Liver (tissue), 9 donors: ENCODE data around the gene TXLNA. TPM values are rescaled to one million over a fixed set of nuclear protein-coding genes. Genes with fewer than 3 reads are reported as not detected.
A peak's percentile ranks its signal among the peaks of the same experiment; 100 is the strongest.

Experiments
- DNase-seq: peaks from one replicate; pipeline ENCODE4 v3.0.0-alpha.2; 2017; ENCODE audit warnings: low spot score
- H3K27ac ChIP-seq, 2 donors: one replicate each; pipeline ENCODE4 v1.7.0; 2013; ENCODE audit warnings: inconsistent platforms in 2 of 2, low read length in 2 of 2, control low read depth in 1 of 2, low read depth in 1 of 2, mild to moderate bottlenecking in 1 of 2
- H3K27me3 ChIP-seq, 4 donors: one replicate each; pipeline versions ENCODE4 v1.6.1 to v1.7.0; 2013; ENCODE audit warnings: low read length in 3 of 4, inconsistent platforms in 1 of 4, mild to moderate bottlenecking in 1 of 4, moderate library complexity in 1 of 4; ENCODE audit not compliant: control insufficient read depth in 4 of 4, insufficient read depth in 4 of 4
- H3K36me3 ChIP-seq, 4 donors: one replicate each; pipeline versions ENCODE4 v1.6.1 to v1.7.0; 2013; ENCODE audit warnings: low read length in 3 of 4, mild to moderate bottlenecking in 3 of 4, low read depth in 1 of 4, moderate library complexity in 1 of 4; ENCODE audit not compliant: control insufficient read depth in 4 of 4, insufficient read depth in 3 of 4
- H3K4me1 ChIP-seq, 4 donors: one replicate each; pipeline versions ENCODE4 v1.6.1 to v1.7.0; 2013; ENCODE audit warnings: low read length in 3 of 4, mild to moderate bottlenecking in 3 of 4, moderate library complexity in 1 of 4; ENCODE audit not compliant: control insufficient read depth in 4 of 4, insufficient read depth in 4 of 4
- H3K4me3 ChIP-seq, 3 donors: one replicate each; pipeline versions ENCODE4 v1.6.1 to v1.7.0; 2013; ENCODE audit warnings: low read length in 3 of 3, control low read depth in 1 of 3, low read depth in 1 of 3, mild to moderate bottlenecking in 1 of 3
- H3K9ac ChIP-seq, 2 donors: one replicate each; pipeline ENCODE4 v1.7.0; 2013; ENCODE audit warnings: low read length in 2 of 2, mild to moderate bottlenecking in 2 of 2, moderate library complexity in 2 of 2, control low read depth in 1 of 2, low read depth in 1 of 2
- H3K9me3 ChIP-seq, 4 donors: one replicate each; pipeline versions ENCODE4 v1.6.1 to v1.7.0; 2013; ENCODE audit warnings: low read length in 3 of 4; ENCODE audit not compliant: control insufficient read depth in 4 of 4
- CTCF ChIP-seq: fragments of 150-350 bp; IDR thresholded peaks from 2 replicates; pipeline ENCODE4 v1.5.1; 2017; ENCODE audit warnings: improper control_type of control experiment, low read depth, low read length; ENCODE audit not compliant: missing input control
- EGR1 ChIP-seq, 2 donors: IDR thresholded peaks; 2 replicates each; pipeline ENCODE4 v1.6.1; 2016 to 2018; ENCODE audit warnings: antibody characterized with exemption in 2 of 2, low read depth in 2 of 2
- FOXA1 ChIP-seq: IDR thresholded peaks from 2 replicates; pipeline ENCODE4 v1.6.1; 2016; ENCODE audit warnings: antibody characterized with exemption
- FOXA2 ChIP-seq: IDR thresholded peaks from 2 replicates; pipeline ENCODE4 v1.6.1; 2016; ENCODE audit warnings: antibody characterized with exemption
- GABPA ChIP-seq, 2 donors: IDR thresholded peaks in 1 of 2; conservative IDR thresholded peaks in 1 of 2; 2 replicates each; pipeline ENCODE4 v1.6.1; 2016; ENCODE audit warnings: antibody characterized with exemption in 2 of 2, mild to moderate bottlenecking in 1 of 2, moderate library complexity in 1 of 2
- HNF4A ChIP-seq, 2 donors: conservative IDR thresholded peaks; 2 replicates each; pipeline ENCODE4 v1.6.1; 2016; ENCODE audit warnings: antibody characterized with exemption in 2 of 2, mild to moderate bottlenecking in 2 of 2
- JUND ChIP-seq, 2 donors: IDR thresholded peaks; 2 replicates each; pipeline ENCODE4 v1.6.1; 2016; ENCODE audit warnings: antibody characterized with exemption in 2 of 2
- MAX ChIP-seq: IDR thresholded peaks from 2 replicates; pipeline ENCODE4 v1.6.1; 2016; ENCODE audit warnings: antibody characterized with exemption
- NR2F2 ChIP-seq: IDR thresholded peaks from 2 replicates; pipeline ENCODE4 v1.6.1; 2016; ENCODE audit warnings: antibody characterized with exemption
- RAD21 ChIP-seq, 2 donors: IDR thresholded peaks; 2 replicates each; pipeline ENCODE4 v1.6.1; 2016; ENCODE audit warnings: antibody characterized with exemption in 2 of 2, mild to moderate bottlenecking in 2 of 2
- RXRA ChIP-seq, 2 donors: IDR thresholded peaks; 2 replicates each; pipeline ENCODE4 v1.6.1; 2017 to 2018; ENCODE audit warnings: antibody characterized with exemption in 2 of 2, mild to moderate bottlenecking in 1 of 2
- SP1 ChIP-seq: IDR thresholded peaks from 2 replicates; pipeline ENCODE4 v1.6.1; 2018; ENCODE audit warnings: antibody characterized with exemption, mild to moderate bottlenecking
- TAF1 ChIP-seq: conservative IDR thresholded peaks from 2 replicates; pipeline ENCODE4 v1.6.1; 2016; ENCODE audit warnings: antibody characterized with exemption, mild to moderate bottlenecking
- YY1 ChIP-seq: IDR thresholded peaks from 2 replicates; pipeline ENCODE4 v1.6.1; 2016; ENCODE audit warnings: antibody characterized with exemption, mild to moderate bottlenecking
- WGBS: extraction: QIAGEN DNeasy Blood & Tissue Kit; methylation state at CpG from one replicate; pipeline ENCODE4 v1.1.7; 2013; 5-methylcytosine and 5-hydroxymethylcytosine counted together
- polyA plus RNA-seq, 2 donors: library from polyadenylated mRNA; stranded (reverse) in 1 of 2; unstranded in 1 of 2; fragments of 200-250 nt in 1 of 2; fragments of >200 nt in 1 of 2; fragmentation: Nextera tagmentation in 1 of 2; extraction: Ambion mirVana in 1 of 2; gene quantifications; one replicate each; pipeline versions ENCODE4 v1.2.1 to v1.2.3, GENCODE V29; 2013 to 2015
- total RNA-seq, 2 donors: library from RNA; depleted of rRNA; stranded (reverse); fragments of >200 nt; gene quantifications; one replicate each; pipeline ENCODE4 v1.2.3, GENCODE V29; 2014
- TF ChIP-seq, protein P1 (sequence below): IDR thresholded peaks from 2 replicates; pipeline ENCODE4 v1.6.1; 2016; ENCODE audit warnings: antibody characterized with exemption
- TF ChIP-seq, protein P2 (sequence below): IDR thresholded peaks from 2 replicates; pipeline ENCODE4 v1.6.1; 2016; ENCODE audit warnings: antibody characterized with exemption
- donor health status: healthy.
- donor health status: healthy.
- donor health status: healthy.
- donor health status: healthy.
- donor health status: healthy.

The TXLNA gene
- total and polyA plus RNA-seq, 4 donors = 17.9 to 46.7 (median 28.9) TPM

DNA sequence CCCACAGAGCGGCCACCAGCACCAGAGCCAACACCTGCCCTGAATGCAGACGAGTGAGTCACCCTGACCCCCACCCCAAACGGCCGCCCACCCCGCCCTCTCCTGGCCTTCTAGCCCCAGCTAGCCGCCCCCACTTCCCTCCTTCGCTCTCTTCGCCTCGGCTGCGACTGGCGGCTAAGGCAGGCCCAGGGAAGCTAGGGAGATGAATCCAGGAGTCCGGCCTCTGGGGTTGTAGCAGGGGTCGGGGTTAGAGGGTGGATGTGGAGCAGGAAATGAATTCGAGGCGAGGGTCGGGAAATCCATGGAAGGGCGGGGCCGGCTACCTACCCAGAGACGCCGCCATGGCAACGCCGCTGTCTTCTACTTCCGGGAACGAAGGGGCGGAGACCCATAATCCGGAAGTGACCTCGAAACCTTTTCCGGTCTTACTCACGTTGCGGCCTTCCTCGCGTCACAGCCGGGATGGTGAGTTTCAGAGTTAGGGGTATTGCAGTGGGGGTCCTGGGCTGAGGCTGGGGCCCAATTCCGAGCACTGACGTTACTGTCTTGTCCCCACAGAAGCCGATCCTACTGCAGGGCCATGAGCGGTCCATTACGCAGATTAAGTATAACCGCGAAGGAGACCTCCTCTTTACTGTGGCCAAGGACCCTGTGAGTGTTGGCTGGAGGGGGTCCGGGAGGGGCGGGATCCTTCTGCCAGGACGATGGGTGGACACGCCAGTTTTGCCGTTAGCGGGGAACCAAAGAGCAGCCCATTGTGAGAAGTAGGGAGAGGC lies 42.7 kb downstream of the TXLNA start, which contains the start of the genes EIF3I and TMEM234 (continued):
- TF ChIP-seq SP1 (peak; percentile 40), RXRA (IDR thresholded peaks at IDR 0.05) (peak in 1 of 2 donors; percentile 33), TAF1 (no peak), EGR1 (IDR thresholded peaks at IDR 0.05; ENCODE audit: low read depth in 2 of 2) (peak; percentile 52 to 76), RAD21 (IDR thresholded peaks at IDR 0.05) (peak in 1 of 2 donors; percentile 13), MAX (peak; percentile 38), HNF4A (conservative IDR thresholded peaks at IDR 0.05) (no peak)
- TF ChIP-seq, protein P1, sequence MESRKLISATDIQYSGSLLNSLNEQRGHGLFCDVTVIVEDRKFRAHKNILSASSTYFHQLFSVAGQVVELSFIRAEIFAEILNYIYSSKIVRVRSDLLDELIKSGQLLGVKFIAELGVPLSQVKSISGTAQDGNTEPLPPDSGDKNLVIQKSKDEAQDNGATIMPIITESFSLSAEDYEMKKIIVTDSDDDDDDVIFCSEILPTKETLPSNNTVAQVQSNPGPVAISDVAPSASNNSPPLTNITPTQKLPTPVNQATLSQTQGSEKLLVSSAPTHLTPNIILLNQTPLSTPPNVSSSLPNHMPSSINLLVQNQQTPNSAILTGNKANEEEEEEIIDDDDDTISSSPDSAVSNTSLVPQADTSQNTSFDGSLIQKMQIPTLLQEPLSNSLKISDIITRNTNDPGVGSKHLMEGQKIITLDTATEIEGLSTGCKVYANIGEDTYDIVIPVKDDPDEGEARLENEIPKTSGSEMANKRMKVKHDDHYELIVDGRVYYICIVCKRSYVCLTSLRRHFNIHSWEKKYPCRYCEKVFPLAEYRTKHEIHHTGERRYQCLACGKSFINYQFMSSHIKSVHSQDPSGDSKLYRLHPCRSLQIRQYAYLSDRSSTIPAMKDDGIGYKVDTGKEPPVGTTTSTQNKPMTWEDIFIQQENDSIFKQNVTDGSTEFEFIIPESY = no peak

- no peaks in the 10 kb centered on the region for H3K9me3 ChIP-seq
- H3K27ac ChIP-seq = peak overlapping the region; percentile 56 to 77
- TF ChIP-seq JUND (IDR thresholded peaks at IDR 0.05) = no peak
- TF ChIP-seq RAD21 (IDR thresholded peaks at IDR 0.05) = peak in 1 of 2 donors; percentile 67
- no peak for DNase-seq
- H3K4me3 ChIP-seq = no peak overlapping the region
- no peaks in the 10 kb centered on the region for H3K27me3 ChIP-seq
- peak overlapping the region in 1 of 2 donors; percentile 29 for H3K9ac ChIP-seq
- WGBS = 83% methylated on average over 3 of the region's 3 CpGs
- peaks cover 4 to 30% (median 23%) of the 10 kb centered on the region in 4 donors for H3K36me3 ChIP-seq
- peaks cover 13 to 26% (median 23%) of the 10 kb centered on the region in 4 donors for H3K4me1 ChIP-seq
Observed at GRCh38 chr1:32223683-32224082, 44.2 kb downstream of the TXLNA start.

GRCh38 chr1:32224285-32224684 lies 44.8 kb downstream of the TXLNA start:
- Histone ChIP-seq H3K4me3 (no peak overlapping the region), H3K36me3 (peaks cover 4 to 34% (median 27%) of the 10 kb centered on the region in 4 donors), H3K9ac (no peak overlapping the region), H3K27me3 (no peaks in the 10 kb centered on the region), H3K4me1 (peaks cover 13 to 26% (median 23%) of the 10 kb centered on the region in 4 donors), H3K27ac (peak overlapping the region; percentile 56 to 77), H3K9me3 (no peaks in the 10 kb centered on the region)
- DNase-seq = no peak
- TF ChIP-seq HNF4A (conservative IDR thresholded peaks at IDR 0.05) (peak; percentile 27 to 44), JUND (IDR thresholded peaks at IDR 0.05) (no peak), RXRA (IDR thresholded peaks at IDR 0.05) (peak; percentile 77 to 81), EGR1 (IDR thresholded peaks at IDR 0.05; ENCODE audit: low read depth in 2 of 2) (no peak), CTCF (no peak), YY1 (no peak), NR2F2 (no peak), RAD21 (IDR thresholded peaks at IDR 0.05) (no peak), GABPA (IDR thresholded peaks at IDR 0.05 in 1 of 2, conservative IDR thresholded peaks at IDR 0.05 in 1 of 2) (no peak), FOXA2 (peak; percentile 52), SP1 (no peak), FOXA1 (no peak)
- TF ChIP-seq, protein P2, sequence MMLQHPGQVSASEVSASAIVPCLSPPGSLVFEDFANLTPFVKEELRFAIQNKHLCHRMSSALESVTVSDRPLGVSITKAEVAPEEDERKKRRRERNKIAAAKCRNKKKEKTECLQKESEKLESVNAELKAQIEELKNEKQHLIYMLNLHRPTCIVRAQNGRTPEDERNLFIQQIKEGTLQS = no peak
- TF ChIP-seq, protein P1 = no peak
- WGBS = 42% methylated on average over 4 of the region's 4 CpGs
